Measurements from ENCODE around the gene STIMATE.

DNA sequence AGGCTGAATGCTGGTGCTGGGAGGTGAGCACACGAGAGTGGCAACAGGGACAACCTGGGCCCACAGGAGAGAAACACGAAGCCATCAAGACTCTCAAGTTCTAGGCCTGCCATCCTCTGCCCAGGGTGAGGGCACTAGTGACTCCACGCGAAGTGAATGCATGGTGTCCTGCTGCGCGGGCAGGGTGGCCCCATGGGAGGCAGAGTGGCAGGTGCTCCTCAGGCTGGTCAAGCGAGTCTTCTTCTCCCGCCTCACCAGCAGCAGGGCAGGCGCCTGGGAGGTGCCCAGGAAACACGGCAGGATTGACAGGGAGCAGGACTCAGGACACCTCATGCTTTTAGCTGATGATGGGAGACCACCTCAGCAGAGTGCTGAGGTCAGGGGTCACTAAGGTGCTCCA lies 26.9 kb downstream of the STIMATE start:
- TF ChIP-seq GATA2 (IDR thresholded peaks at IDR 0.05; ENCODE audit: low read depth, low read length) (no peak), GATA3 (IDR thresholded peaks at IDR 0.05; ENCODE audit: low read depth, low read length) (no peak)
